Measurements from ENCODE around the gene DLL4.
"Not testable (repeated sequence)": the region's sequence is repeated elsewhere in the genome, so short reads cannot be mapped to it uniquely, and the experiment has no call there.

DLL4 gene

DNA sequence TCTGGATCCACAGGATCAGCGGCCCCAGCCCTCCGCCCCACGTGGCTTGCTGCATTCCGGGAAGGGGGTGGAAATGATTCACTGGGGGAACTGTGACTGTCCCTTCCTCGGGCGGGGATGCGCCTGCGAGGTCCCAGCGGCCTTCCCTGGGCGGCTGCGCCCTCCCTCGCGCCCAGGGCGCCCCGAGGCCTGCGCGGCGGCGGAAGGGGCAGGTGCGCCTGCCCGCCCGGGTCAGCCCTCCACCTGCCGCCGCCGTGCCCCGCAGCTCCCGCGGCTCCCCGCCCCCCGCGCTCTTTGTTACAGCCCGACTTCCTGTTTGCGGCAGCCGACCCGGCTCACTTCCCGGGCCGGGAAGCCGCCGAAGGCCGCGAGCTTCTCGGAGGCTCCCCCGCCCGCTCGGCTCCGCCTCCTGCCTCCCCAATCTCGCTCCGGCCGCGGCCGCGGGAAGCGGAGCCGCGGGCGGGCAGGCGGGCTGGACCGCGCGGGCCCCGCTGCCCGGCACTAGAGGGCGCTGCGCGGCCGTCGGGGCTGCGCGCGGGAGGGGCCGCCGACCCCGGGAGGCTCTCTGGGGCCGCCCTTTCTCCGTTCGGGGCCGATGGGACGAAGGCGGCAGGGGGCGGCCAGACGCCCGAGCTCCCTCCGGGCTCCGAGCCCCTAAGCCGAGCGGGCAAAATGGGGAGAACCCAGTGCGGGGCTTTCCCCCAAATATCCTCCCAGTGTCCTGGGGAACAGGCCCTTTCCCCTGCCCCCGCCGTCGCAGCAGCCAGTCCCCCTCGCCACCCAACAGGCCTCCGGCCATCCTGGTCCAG lies 12.6 kb downstream of the DLL4 start:
- peak; percentile 39 for DNase-seq (ENCODE audit: low spot score)

DNA sequence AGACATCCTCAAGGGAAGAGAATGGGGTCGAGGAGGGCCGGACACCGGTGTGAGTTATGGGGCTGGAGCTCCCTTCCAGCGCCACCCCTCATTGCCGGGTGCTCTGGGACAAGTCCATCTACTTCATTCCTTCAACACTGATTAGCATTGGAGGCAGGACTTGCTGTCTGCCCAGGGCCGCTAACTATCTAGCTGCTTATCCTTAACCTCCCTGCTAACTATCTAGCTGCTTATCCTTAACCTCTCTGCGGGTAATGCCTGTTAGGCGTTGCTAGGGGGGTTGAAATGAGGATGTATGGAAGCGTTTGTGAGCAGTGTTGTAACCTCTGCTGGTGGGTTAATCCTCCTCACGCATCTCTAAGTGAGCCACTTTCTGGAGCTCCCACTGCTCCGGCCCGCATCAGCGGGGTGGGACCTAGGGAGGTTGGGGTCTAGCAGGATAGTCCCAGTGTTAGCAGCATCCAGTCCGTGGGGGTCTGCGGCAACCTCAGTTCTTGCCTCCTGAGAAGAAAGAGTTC lies 13.3 kb downstream of the DLL4 start:
- DNase-seq (ENCODE audit: low spot score) = no peak

DNA sequence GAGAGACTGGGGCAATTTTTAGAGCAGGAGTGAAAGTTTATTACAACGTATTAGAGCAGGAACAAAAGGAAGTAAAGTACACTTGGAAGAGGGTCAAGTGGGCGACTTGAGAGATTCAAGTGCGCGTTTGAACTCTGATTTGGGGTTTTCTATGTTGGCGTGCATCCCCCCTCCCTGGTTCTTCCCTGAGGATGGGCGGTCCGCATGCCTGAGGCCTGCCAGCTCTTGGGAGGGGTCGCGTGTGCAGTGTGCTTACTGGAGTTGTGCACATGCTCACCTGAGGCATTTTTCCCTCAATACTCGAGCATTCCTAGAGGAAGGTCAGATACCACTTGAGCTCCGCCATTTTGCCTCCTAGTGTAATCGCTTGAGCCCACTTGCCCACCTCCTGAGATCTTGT lies 13.7 kb downstream of the DLL4 start:
- no peak for DNase-seq (ENCODE audit: low spot score)

DNA sequence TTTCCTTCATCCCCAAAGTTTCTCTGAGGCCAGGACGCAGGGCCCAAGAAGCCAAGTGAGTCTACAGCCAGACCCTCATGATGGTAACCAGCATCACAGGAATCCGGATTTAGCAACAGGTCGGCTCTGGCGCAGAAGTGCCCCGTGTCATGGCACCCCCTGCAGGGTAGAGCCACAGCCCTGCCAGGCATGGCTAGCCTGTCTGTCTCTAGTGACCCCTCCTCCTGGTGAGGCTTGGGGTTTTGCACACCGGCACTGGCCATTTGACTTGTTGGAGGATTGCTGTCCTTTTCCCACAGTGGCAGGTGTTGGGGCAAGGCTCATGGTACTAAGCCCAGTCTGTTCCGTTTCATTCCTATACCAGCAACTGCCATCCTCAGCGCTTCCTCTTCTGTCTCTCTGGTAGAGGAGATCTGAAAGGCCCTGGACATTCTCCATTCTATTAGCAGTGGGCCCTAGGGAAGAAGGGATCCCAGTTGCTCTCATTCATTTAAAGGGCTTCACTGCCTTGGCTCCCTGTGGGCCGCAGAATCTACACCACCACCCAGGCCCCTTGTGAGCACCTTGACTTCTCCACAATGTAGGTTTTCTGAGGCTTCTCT lies 14.7 kb downstream of the DLL4 start:
- no peak for DNase-seq (ENCODE audit: low spot score)

DNA sequence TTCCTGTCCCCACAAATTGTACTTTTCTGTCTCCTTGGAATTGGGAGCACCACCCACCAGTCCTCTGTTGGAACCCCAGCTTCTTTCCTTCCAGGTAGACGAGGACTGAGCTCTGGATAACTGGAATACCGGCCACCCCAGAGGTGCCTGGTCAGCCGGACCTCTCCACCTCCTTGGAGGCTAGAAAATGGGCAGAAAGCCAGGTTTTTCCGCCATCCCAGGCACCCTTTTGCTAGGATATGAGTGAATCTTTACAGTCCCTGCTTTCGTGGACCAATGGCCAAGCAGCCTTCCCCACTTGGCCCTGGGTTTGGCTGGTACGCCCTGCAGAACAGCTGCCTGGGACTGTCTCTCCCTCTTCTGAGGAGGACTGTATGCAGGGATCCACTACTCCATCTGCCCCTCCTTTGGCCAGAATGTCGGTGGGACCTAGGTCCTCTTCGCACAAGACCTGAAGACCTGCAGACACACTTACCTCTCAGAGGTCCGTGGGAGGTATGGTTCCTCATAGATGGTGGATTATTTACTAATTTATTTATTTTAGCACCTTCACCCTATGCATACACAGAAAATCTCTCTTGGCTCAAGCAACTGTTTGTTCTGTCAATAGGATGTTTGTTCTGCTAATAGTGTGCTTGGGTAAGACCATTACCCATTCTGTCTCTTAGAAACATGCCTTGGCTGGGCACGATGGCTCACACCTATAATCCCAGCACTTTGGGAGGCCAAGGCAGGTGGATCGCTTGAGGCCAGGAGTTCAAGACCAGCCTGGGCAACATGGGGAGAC lies 15.6 kb downstream of the DLL4 start:
- DNase-seq (ENCODE audit: low spot score) = no peak

DNA sequence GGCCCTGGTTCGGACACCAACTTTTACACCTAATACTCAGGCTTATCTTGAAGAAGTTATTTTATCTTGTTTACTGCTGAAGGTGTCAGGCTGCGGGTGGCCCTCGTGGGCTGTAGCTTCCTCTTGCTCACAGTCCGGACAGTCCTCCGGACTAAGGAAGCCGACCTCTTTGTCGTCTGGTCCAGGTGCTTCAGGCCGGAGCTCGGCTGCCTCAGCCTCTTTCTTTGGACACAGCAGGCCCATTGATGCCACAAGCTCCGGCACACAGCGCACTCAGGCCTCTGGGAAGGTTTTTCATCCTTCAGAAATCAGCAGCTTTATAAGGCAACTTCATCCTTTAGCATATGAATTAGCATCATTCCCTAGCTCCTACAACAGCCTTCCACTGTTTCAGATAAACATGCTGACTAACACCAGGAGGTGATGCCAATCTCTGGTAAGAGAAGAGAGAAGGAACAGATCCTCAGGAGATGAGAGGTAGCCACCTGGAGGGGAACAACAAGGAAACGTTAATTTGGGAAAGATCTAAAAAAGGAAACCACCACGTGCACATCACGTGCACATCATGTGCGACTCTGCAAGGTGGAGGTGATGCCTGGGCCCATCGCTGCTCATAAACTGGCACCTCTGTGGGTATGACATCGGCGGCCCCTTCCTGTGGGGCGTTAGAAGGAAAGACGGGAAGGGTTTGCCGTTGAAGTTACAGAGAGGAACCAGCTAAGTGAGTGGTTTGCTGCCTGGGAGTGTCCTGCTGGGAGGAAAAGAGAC lies 19.8 kb downstream of the DLL4 start:
- DNase-seq (ENCODE audit: low spot score) = no peak

DNA sequence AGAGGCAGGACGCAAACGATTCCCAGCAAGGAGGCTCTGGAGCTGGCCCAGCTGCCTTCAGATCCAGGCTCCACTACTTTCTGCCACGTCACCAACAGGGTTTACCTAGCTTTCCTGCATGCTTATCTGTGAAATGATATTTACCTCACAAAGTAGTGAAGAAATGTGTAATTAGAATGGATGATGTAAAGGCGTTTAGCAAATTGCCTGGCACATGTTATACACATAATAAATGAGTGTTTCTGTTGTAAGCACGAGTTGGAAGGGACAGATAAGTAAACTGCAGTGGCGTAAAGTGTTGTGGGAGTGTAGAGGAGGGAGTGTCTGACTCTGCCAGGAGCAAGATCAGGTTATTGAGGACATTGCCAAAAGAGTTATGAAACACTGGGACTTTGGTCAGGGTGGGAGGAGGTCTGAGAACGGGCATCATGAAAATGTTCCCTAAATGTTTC lies 20.6 kb downstream of the DLL4 start:
- DNase-seq (ENCODE audit: low spot score) = no peak

DNA sequence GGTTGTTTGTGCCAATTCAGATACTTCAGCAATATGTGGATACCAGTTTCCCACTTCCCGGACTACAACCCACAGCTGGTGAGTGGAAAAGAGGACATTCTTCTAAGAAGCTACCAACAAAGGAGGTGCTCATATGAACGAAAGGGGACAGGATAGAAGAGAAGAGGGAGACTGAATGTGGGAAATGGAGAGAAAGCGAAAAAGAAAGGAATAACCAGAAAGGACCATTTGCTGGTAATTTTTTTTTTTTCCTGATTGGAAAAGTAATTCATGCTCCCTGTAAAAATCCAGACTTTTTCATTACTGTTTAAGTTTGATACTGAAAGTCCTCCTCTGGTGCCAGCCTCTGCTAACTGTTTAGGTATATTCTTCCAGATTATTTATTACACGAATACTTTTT lies 22.6 kb downstream of the DLL4 start:
- no peak for DNase-seq (ENCODE audit: low spot score)

DNA sequence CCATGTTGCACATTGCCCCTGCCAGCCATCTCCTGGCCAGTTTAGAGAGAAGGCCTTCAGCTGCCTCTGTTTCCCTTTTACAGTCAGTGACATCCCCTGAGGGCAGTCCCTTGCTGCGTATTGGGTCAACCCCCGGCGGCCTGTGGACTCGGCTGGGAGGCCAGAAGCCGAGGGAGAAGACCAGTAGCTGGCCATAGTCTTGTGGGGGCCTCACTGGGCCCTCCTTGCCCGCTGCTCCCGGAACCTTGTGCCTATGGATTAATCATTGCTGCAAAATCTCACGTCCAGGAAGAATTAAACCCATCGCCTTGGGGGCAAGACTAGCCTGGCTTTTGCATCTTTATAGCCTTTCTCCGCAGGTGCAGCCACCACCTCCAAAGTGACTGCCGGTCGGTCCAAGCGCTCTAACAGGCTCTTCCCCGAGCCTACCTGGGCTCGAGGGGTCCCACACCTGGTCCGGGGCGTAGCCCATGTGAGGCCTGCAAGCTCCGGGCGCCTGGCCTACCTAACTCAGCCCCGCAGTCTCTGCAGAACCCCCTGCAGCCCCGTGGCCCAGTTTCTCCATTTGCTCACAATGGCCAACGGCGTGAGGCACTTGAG lies 23.3 kb downstream of the DLL4 start:
- no peak for DNase-seq (ENCODE audit: low spot score)

DNA sequence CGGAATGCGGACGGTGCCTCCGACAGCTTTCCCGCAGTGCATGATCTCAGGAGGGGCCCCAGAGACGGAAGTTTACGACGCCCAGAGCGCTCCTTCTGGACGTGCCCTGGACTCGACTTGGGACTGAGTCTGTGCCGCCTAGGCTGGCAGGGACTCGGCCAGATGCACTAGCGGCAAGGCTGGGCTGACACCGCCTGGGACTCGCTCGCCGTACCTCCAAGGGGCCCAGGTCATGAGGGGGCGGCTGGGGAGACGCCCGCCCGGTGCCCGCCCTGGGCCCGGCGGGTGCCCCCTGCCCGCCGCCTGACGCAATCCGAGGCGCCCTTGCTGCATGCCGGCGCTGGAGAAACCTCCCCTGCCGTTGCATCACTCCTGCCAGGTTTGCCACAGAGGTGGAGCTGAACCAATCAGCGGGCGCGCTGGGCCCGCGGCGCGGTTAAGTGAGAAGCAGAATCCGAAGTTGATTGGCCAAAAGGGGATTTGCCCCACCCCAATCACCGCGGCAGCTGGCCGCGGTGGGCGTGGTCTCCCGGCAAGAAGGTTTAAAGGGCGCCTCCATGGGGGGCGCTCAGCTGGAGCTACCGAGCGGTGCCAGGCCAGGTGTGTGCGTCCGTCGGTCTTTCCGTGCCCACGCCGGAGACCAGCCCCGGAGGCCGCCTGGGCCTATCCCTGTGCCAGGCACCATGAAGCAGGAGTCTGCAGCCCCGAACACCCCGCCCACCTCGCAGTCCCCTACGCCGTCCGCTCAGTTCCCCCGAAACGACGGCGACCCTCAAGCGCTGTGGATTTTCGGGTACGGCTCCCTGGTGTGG lies 24.0 kb downstream of the DLL4 start, which contains the start of gene CHAC1:
Gene CHAC1, plus strand, starts transcription at position 571 of the 812 bp plus-strand sequence. Its CDS starts 113 bp downstream, at position 684.
- peak; percentile 84 for DNase-seq (ENCODE audit: low spot score)

DNA sequence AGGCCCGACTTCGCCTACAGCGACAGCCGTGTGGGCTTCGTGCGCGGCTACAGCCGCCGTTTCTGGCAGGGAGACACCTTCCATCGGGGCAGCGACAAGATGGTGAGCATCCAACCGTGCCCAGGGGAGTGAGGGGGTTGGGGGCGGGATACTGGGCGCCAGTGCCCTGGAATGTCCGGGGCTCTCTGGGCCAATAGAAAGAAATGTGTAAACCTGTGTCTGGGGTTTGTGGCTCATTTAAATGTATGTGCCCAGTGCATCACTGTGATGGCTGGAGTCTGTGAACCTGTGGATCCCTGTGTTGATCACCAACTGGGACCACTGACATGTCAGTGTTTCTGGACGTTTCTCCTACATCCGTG lies 24.6 kb downstream of the DLL4 start:
- no peak for DNase-seq (ENCODE audit: low spot score)

DNA sequence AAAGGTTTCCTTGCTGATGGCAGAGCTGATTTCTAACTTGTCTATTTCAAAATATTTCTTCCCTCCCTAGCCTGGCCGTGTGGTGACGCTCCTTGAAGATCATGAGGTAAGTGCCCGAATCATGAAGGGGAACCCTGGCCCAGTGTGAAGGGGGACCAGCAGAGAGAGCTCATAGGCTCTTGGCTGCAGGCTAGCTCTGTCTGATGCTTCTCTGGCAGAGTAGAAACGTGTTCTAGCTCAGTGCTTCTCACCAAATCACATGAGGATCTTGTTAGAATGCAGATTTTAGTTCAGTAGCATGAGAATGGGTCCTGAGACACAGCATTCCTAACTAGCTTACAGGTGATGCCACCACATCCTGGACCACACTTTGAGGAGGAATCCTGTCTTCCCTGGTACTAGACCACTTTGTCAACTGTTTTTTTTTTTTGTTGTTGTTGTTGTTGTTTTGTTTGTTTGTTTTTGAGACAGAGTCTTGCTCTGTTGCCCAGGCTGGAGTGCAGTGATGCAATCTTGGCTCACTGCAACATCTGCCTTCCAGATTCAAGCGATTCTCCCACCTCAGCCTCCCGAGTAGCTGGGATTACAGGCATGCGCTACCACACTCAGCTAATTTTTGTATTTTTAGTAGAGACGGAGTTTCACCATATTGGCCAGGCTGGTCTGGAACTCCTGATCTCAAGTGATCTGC lies 25.2 kb downstream of the DLL4 start:
- DNase-seq (ENCODE audit: low spot score) = not testable (repeated sequence)

DNA sequence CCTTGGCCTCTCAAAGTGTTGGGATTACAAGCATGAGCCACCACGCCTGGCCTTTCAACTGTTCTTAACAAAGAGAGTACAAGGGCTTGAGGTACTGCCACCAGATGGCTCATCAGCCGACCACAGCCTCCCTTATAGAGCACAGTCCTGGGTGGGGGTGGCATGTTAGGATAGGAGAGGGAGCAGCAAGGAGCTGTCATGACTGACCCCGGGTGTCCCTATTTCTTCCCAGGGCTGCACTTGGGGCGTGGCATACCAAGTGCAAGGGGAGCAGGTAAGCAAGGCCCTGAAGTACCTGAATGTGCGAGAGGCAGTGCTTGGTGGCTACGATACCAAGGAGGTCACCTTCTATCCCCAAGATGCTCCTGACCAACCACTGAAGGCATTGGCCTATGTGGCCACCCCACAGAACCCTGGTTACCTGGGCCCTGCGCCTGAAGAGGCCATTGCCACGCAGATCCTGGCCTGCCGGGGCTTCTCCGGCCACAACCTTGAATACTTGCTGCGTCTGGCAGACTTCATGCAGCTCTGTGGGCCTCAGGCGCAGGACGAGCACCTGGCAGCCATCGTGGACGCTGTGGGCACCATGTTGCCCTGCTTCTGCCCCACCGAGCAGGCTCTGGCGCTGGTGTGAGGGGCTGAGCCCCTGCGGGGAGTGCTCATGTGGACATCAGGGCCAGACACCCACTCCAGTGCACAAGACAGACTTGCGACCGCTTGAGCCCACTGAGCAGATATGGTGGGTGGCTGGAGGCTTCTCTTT lies 26.2 kb downstream of the DLL4 start:
- DNase-seq (ENCODE audit: low spot score) = no peak

DNA sequence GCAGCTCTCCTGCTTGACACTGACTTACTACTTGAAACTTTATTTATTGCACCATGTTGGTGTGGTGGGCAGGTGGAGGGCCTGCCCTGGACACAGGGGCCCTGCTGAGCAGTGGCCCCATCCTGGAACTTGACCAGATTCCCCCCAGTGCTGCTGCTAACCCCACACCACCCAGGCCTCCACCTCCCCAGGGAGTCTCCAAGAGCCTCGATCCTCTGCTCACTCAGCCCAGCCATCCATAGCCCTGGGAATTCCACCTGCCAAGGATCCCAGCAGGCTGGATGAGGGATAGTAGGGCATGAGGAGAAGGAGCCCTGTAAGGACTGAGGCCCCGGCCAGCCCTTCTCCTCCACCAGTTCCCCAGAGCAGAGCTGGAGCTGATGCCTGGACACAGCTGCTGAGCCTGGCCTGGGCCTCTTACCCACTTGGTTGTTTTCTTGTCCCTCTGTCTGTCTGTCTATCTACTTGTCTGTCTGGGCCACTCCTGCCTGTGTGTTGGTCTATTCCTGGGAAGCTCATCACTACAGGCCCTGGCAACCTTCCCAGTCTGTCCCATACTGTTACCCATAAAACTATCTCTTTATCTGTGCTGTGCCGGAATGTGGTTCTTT lies 26.9 kb downstream of the DLL4 start:
- no peak for DNase-seq (ENCODE audit: low spot score)

DNA sequence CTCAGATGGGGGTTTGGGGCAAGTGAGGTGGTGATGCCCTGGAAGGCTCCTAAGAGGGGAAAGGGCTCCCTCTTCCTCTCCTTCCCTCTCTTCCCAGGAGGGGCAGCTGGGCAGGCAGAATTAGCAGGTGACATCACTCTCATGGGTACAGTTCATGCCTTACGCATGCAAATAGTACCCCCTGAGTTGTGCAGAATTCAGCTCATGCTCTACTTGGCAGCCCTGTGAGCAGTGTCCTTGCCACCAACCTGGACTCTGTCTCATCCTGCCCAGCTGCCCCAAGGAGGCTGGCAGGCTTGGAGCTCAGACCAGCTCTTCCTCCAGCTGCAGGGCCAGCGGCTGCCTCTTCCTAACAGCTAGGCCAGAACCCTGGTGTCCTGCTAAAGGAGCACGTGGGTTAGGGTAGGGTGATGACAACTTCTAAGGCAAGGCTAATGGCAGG lies 27.4 kb downstream of the DLL4 start:
- DNase-seq (ENCODE audit: low spot score) = no peak

DNA sequence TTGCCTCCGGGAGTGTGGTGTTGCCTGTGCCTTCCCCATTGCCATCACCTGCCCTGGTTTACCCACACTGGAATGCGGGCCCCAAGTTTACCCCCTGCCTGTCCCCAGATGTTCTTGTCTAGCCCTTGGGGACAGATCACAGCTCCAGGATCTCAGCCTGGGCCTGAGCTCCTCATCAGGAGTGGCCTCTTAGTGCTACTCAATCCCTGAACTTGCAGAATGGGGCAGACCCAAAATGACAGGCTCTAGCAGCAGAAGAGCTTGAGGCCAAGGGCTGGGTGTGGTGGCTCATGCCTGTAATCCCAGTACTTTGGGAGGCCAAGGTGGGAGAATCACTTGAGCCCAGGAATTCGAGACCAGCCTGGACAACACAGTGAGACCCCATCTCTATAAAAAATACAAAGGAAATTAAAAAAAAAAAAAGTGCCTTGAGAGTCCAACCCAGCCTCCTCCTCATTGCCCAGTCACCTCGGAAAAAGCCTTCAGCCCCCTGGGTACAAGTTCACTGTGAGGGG lies 28.0 kb downstream of the DLL4 start:
- no peak for DNase-seq (ENCODE audit: low spot score)

DNA sequence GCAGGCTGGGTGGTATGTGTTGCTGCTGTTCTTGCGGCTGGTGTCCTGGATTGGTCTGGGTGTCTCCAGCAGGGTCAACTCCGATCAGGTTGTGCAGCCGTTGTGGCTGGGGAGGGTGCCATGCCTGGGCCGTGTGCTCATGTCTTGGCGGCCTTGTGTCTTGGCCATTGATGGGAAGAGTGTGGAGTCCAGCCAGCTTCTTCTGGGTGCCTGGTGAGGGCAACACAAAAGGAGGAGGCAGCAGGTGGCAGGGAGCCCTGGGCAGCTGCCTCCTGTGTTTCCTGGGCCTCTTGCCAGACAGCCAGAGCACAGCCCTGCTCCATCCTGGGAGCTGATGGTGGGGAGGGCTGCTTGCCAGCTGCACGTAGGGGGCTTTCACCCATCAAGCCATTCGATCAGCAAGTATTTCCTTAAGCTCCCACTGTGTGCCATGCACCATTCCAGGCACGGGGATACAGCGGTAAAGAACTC lies 28.5 kb downstream of the DLL4 start:
- peak; percentile 60 for DNase-seq (ENCODE audit: low spot score)

DNA sequence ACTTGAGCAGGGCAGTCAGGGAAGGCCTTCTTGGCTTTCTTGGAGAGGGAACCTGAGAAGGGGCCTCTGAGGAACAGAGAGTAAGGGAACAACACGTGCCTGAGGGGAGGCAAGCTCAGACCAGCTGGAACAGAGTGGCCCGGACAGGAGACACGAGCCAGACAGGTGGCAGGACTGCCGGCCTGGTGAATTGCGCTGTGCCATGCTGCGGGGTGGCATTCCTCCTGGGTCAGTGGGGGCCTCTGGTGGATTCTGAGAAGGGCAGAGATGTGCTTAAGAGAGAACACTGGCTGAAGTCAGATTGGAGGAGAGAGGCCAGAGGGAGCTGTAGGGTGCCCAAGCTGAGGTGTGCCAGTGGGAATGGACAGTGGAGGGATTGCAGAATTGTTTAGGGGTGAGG lies 29.0 kb downstream of the DLL4 start:
- DNase-seq (ENCODE audit: low spot score) = no peak
